GM12864 (cell line): ENCODE data around the gene HOXD10.

ENCODE experiments used
- DNase-seq: peaks from one replicate; pipeline ENCODE4 v3.0.0-alpha.2; 2011; ENCODE audit warnings: low read depth
- H3K4me3 ChIP-seq: 2 replicates; pipeline ENCODE4 v1.5.1; 2011; ENCODE audit warnings: mild to moderate bottlenecking, low read depth, low read length, control low read depth
- TF ChIP-seq, protein P1 (sequence below): IDR thresholded peaks from 2 replicates; pipeline ENCODE4 v1.5.1; 2011; ENCODE audit warnings: low read depth, mild to moderate bottlenecking, moderate library complexity, low read length, control low read depth, inconsistent platforms; ENCODE audit errors: missing control alignments

The HOXD10 gene

GRCh38 chr2:176092270-176093144, 24.1 kb upstream of the HOXD10 start, which contains the start of gene HOXD13:
HOXD13 (plus strand) TSS chr2:176092721; CDS start chr2:176092891, 170 bp downstream.
- no peak within 1 kb of the TSS for H3K4me3 ChIP-seq
- DNase-seq: no peak
- TF ChIP-seq, protein P1, sequence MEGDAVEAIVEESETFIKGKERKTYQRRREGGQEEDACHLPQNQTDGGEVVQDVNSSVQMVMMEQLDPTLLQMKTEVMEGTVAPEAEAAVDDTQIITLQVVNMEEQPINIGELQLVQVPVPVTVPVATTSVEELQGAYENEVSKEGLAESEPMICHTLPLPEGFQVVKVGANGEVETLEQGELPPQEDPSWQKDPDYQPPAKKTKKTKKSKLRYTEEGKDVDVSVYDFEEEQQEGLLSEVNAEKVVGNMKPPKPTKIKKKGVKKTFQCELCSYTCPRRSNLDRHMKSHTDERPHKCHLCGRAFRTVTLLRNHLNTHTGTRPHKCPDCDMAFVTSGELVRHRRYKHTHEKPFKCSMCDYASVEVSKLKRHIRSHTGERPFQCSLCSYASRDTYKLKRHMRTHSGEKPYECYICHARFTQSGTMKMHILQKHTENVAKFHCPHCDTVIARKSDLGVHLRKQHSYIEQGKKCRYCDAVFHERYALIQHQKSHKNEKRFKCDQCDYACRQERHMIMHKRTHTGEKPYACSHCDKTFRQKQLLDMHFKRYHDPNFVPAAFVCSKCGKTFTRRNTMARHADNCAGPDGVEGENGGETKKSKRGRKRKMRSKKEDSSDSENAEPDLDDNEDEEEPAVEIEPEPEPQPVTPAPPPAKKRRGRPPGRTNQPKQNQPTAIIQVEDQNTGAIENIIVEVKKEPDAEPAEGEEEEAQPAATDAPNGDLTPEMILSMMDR: no peak

- no peak for DNase-seq
- no peak overlapping the region for H3K4me3 ChIP-seq
- TF ChIP-seq, protein P1: no peak
Measured at GRCh38 chr2:176093145-176093897, 23.3 kb upstream of the HOXD10 start.

DNA sequence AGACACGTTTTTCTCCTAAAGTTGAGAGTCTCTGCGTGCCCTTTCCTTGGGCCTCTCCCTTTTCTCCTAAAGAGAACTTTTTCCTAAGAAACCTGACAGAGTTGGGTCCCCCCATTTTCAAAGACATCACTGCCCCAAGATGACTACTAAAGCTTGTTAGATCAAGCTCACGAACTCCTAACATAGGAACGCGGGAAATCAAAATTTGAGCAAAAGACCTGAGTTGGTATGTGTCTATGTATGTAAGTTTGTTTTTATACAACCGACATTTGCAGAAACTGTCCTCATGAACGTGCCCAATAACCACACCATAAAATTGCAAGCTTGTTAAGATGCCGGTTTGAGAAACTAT, 22.7 kb upstream of the HOXD10 start:
- H3K4me3 ChIP-seq: no peak overlapping the region
- no peak for DNase-seq
- TF ChIP-seq, protein P1: no peak

- DNase-seq: no peak
Measured at GRCh38 chr2:176094349-176094748, 22.2 kb upstream of the HOXD10 start.

DNA sequence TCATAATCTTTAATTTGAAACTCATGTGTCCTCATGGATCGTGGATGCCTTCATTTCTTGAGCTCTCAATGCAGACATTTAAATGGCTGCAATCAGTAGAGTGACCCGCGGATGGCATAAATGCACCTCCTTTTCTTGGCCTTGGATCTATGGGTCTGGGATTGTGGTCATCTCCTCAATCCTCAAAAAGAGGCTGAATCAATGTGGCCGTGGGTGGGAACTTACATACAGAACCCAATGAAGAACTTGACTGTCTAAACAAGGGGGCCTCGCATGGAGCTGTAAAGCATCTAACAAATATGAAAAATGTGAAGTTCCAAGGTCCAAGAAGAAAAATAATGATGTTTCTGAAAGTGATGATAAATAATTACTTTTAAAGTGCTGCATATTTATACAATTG, 21.2 kb upstream of the HOXD10 start:
- no peak overlapping the region for H3K4me3 ChIP-seq
- TF ChIP-seq, protein P1: no peak
- DNase-seq: no peak

More at GRCh38 chr2:176094349-176094748, 22.2 kb upstream of the HOXD10 start:
- TF ChIP-seq, protein P1: no peak
- no peak overlapping the region for H3K4me3 ChIP-seq

- no peak for DNase-seq
- H3K4me3 ChIP-seq: no peak overlapping the region; the same call in 1 of the 2 replicates
- TF ChIP-seq, protein P1: no peak
Measured at GRCh38 chr2:176096243-176096985, 20.2 kb upstream of the HOXD10 start.
